CD4-positive, alpha-beta T cell (primary cell): ENCODE measurements around the gene CAPSL. TPM values are rescaled to one million over a fixed set of nuclear protein-coding genes. Genes with fewer than 3 reads are reported as not detected.

ENCODE experiments used
- ATAC-seq: fragments of 200-7000 bp; cut with Tn5 transposase; one replicate; pipeline ENCODE4 v1.10.0; 2022; ENCODE audit warnings: mild to moderate bottlenecking; ENCODE audit not compliant: poor library complexity
- CTCF ChIA-PET: fragments of 350-600 bp; sonication (Branson Sonifier 250); formaldehyde crosslinking; loops from one replicate; lab custom pipeline; 2021; ENCODE audit warnings: antibody characterized with exemption, inconsistent platforms; lab: Charles Lee
- POLR2A ChIA-PET: fragments of 350-600 bp; sonication (Branson Sonifier 250); formaldehyde crosslinking; loops from one replicate; lab custom pipeline; 2021; ENCODE audit warnings: antibody characterized with exemption, inconsistent platforms; lab: Charles Lee
- DNase-seq, 14 experiments: peaks; one replicate each; pipeline ENCODE4 v3.0.0-alpha.2; 2013 to 2020; ENCODE audit warnings: mixed read lengths in 2 of 14
- H3K27ac ChIP-seq, 2 donors: one replicate each; pipeline versions ENCODE4 v1.5.1 to v1.7.0; 2013; ENCODE audit warnings: low read length in 2 of 2, low read depth in 1 of 2, mild to moderate bottlenecking in 1 of 2
- H3K27me3 ChIP-seq, 2 experiments: 1 replicate in 1 of 2; 2 replicates in 1 of 2; pipeline versions ENCODE4 v1.6.1 to v1.7.0; 2013; ENCODE audit warnings: low read length in 2 of 2, control low read depth in 1 of 2, mild to moderate bottlenecking in 1 of 2, moderate library complexity in 1 of 2; ENCODE audit not compliant: insufficient read depth in 2 of 2, control insufficient read depth in 1 of 2
- H3K36me3 ChIP-seq: one replicate; pipeline ENCODE4 v1.6.1; 2013; ENCODE audit warnings: low read length, control low read depth; ENCODE audit not compliant: insufficient read depth
- H3K4me1 ChIP-seq: one replicate; pipeline ENCODE4 v1.6.1; 2013; ENCODE audit warnings: low read length, control low read depth; ENCODE audit not compliant: insufficient read depth
- H3K4me3 ChIP-seq: one replicate; pipeline ENCODE4 v1.5.1; 2013; ENCODE audit warnings: mild to moderate bottlenecking, low read length, moderate library complexity
- H3K9me3 ChIP-seq, 2 experiments: 1 replicate in 1 of 2; 2 replicates in 1 of 2; pipeline versions ENCODE4 v1.6.1 to v1.7.0; 2013; ENCODE audit warnings: low read length in 2 of 2, mild to moderate bottlenecking in 2 of 2, control low read depth in 1 of 2, moderate library complexity in 1 of 2; ENCODE audit not compliant: control insufficient read depth in 1 of 2, insufficient read depth in 1 of 2
- H3K27ac Mint-ChIP-seq: one replicate; pipeline ENCODE4 v1.8.0; 2020; ENCODE audit warnings: mixed read lengths
- H3K27me3 Mint-ChIP-seq: one replicate; pipeline ENCODE4 v1.8.0; 2021; ENCODE audit warnings: mixed read lengths
- H3K36me3 Mint-ChIP-seq: one replicate; pipeline ENCODE4 v1.8.0; 2021; ENCODE audit warnings: low read depth, mixed read lengths
- H3K4me1 Mint-ChIP-seq: one replicate; pipeline ENCODE4 v1.8.0; 2021; ENCODE audit warnings: low read depth, mixed read lengths
- H3K4me3 Mint-ChIP-seq: one replicate; pipeline ENCODE4 v1.8.0; 2020; ENCODE audit warnings: mild to moderate bottlenecking, mixed read lengths
- H3K9me3 Mint-ChIP-seq: one replicate; pipeline ENCODE4 v1.8.0; 2020; ENCODE audit warnings: mixed read lengths
- CTCF ChIP-seq: fragments of 200-600 bp; IDR thresholded peaks from one replicate; pipeline ENCODE4 v1.8.0; 2022; ENCODE audit warnings: antibody characterized with exemption, mild to moderate bottlenecking
- intact Hi-C, 2 experiments: fragments of 100-400 bp; cut with DNase I in 1 of 2; cut with micrococcal nuclease in 1 of 2; formaldehyde crosslinking; loops; one replicate each; pipeline versions ENCODE4 v1.15.1 to v1.9.0; 2023 to 2025; cut with DNase I, micrococcal nuclease
- total RNA-seq, 174 experiments: library from RNA in 2 of 174; stranded (reverse) in 2 of 174; gene quantifications; one replicate each; pipeline ENCODE4 v1.2.3 and lab custom pipeline; 2021 to 2026

CAPSL gene
- total RNA-seq, 2 experiments from 2014 or later, result not detected

- H3K9me3 ChIP-seq, result peaks cover 0 to 5% of the 10 kb centered on the region in 2 experiments
- no peak overlapping the region for H3K4me3 ChIP-seq
- Mint-ChIP-seq H3K27me3 (no peaks in the 10 kb centered on the region), H3K4me3 (peak overlapping the region; percentile 47), H3K27ac (peak overlapping the region; percentile 85), H3K4me1 (peaks cover 97% of the 10 kb centered on the region), H3K36me3 (peaks cover 84% of the 10 kb centered on the region), H3K9me3 (peaks cover 13% of the 10 kb centered on the region)
- H3K27ac ChIP-seq, result no peak overlapping the region
- H3K36me3 ChIP-seq, result peaks cover 67% of the 10 kb centered on the region
- ChIA-PET POLR2A (interaction anchor here (2.4 to 9.8 kb wide), 8 partner anchors 8 to 99 kb away, joined by 20 to 278 read pairs (median 66); partner anchors contain the start of gene IL7R), CTCF (no interaction called here)
- peaks cover 48% of the 10 kb centered on the region for H3K4me1 ChIP-seq
- ATAC-seq, result no peak
- no peaks in the 10 kb centered on the region for H3K27me3 ChIP-seq
- no peak for DNase-seq
- TF ChIP-seq CTCF, result no peak
- intact Hi-C loops, result loop anchor here in 1 of 2 experiments (2.0 kb wide), 1 partner anchor 21 kb away; the partner anchor contains the start of gene IL7R
Measured at GRCh38 chr5:35878079-35878478, 60.3 kb downstream of the CAPSL start.

GRCh38 chr5:35877655-35878054, 60.8 kb downstream of the CAPSL start:
- ATAC-seq (no peak), DNase-seq (peak in 1 of 14 experiments; percentile 37)
- H3K36me3 Mint-ChIP-seq, result peaks cover 88% of the 10 kb centered on the region
- no peak for TF ChIP-seq CTCF
- Histone ChIP-seq H3K9me3 (peaks cover 0 to 5% of the 10 kb centered on the region in 2 experiments), H3K4me3 (no peak overlapping the region), H3K27ac (no peak overlapping the region), H3K27me3 (no peaks in the 10 kb centered on the region), H3K36me3 (peaks cover 71% of the 10 kb centered on the region), H3K4me1 (peaks cover 48% of the 10 kb centered on the region)
- peak overlapping the region; percentile 47 for H3K4me3 Mint-ChIP-seq
- H3K27me3 Mint-ChIP-seq, result no peaks in the 10 kb centered on the region
- peak overlapping the region; percentile 85 for H3K27ac Mint-ChIP-seq
- intact Hi-C loops, result loop anchor here in 1 of 2 experiments (2.0 kb wide), 1 partner anchor 21 kb away; the partner anchor contains the start of gene IL7R
- H3K4me1 Mint-ChIP-seq, result peaks cover 96% of the 10 kb centered on the region
- POLR2A ChIA-PET, result interaction anchor here (9.8 kb wide), 1 partner anchor 20 kb away, joined by 278 read pairs; the partner anchor contains the start of gene IL7R
- H3K9me3 Mint-ChIP-seq, result peaks cover 13% of the 10 kb centered on the region
- CTCF ChIA-PET, result no interaction called here

GRCh38 chr5:35876922-35877321, 61.5 kb downstream of the CAPSL start:
- Histone ChIP-seq H3K27me3 (no peaks in the 10 kb centered on the region), H3K4me3 (no peak overlapping the region), H3K36me3 (peaks cover 79% of the 10 kb centered on the region), H3K9me3 (peaks cover 0 to 5% of the 10 kb centered on the region in 2 experiments), H3K27ac (peak overlapping the region in 1 of 2 donors; percentile 32), H3K4me1 (peaks cover 46% of the 10 kb centered on the region)
- H3K4me1 Mint-ChIP-seq, result peaks cover 95% of the 10 kb centered on the region
- ChIA-PET POLR2A (interaction anchor here (0.7 to 9.8 kb wide), 4 partner anchors 19 to 96 kb away, joined by 3 to 278 read pairs (median 6); partner anchors contain the start of gene IL7R), CTCF (no interaction called here)
- TF ChIP-seq CTCF, result no peak
- peak overlapping the region; percentile 85 for H3K27ac Mint-ChIP-seq
- DNase-seq (no peak), ATAC-seq (no peak)
- H3K36me3 Mint-ChIP-seq, result peaks cover 90% of the 10 kb centered on the region
- intact Hi-C loops, result no loop called here
- H3K9me3 Mint-ChIP-seq, result peaks cover 11% of the 10 kb centered on the region
- peak overlapping the region; percentile 47 for H3K4me3 Mint-ChIP-seq
- no peaks in the 10 kb centered on the region for H3K27me3 Mint-ChIP-seq
